Upper lobe of left lung (tissue), 6 donors: ENCODE results near the gene RYR1. TPM values are rescaled to one million over a fixed set of nuclear protein-coding genes. Genes with fewer than 3 reads are reported as not detected.

Experiments
- ATAC-seq, 2 donors: fragments of 200-7000 bp; cut with Tn5 transposase; one replicate each; pipeline ENCODE4 v1.9.1; 2022; ENCODE audit warnings: mild to moderate bottlenecking in 2 of 2, moderate library complexity in 2 of 2; ENCODE audit not compliant: low FRiP score in 2 of 2
- DNase-seq, 2 donors: peaks; one replicate each; pipeline ENCODE4 v3.0.0-alpha.2; 2019 to 2020
- H3K27ac ChIP-seq, 4 donors: fragments of 200-600 bp; sonication (generic); one replicate each; pipeline ENCODE4 v1.5.1; 2016 to 2019
- H3K27me3 ChIP-seq, 4 donors: fragments of 200-600 bp; sonication (generic); one replicate each; pipeline ENCODE4 v1.5.1; 2017 to 2019
- H3K36me3 ChIP-seq, 4 donors: fragments of 200-600 bp; sonication (generic); one replicate each; pipeline ENCODE4 v1.5.1; 2016 to 2019
- H3K4me1 ChIP-seq, 4 donors: fragments of 200-600 bp; sonication (generic); one replicate each; pipeline ENCODE4 v1.5.1; 2018 to 2019
- H3K4me3 ChIP-seq, 4 donors: fragments of 200-600 bp; sonication (generic); one replicate each; pipeline ENCODE4 v1.5.1; 2017 to 2019; ENCODE audit warnings: mild to moderate bottlenecking in 2 of 4, moderate library complexity in 1 of 4
- H3K9me3 ChIP-seq, 4 donors: fragments of 200-600 bp; sonication (generic); one replicate each; pipeline ENCODE4 v1.5.1; 2018 to 2019
- CTCF ChIP-seq, 6 experiments: fragments of 450-650 bp in 4 of 6; fragments of 200-600 bp in 2 of 6; sonication (generic) in 2 of 6; IDR thresholded peaks; one replicate each; pipeline ENCODE4 v1.5.1; 2016 to 2019; ENCODE audit warnings: antibody characterized with exemption in 6 of 6
- EP300 ChIP-seq, 4 donors: sonication (generic); formaldehyde crosslinking; IDR thresholded peaks; one replicate each; pipeline ENCODE4 v1.5.1; 2017; ENCODE audit warnings: antibody characterized with exemption in 4 of 4, control low read depth in 2 of 4
- POLR2A ChIP-seq, 4 donors: fragments of 450-650 bp; IDR thresholded peaks; one replicate each; pipeline ENCODE4 v1.5.1; 2016 to 2017; ENCODE audit warnings: antibody characterized with exemption in 4 of 4, mild to moderate bottlenecking in 2 of 4
- POLR2AphosphoS5 ChIP-seq, 2 donors: sonication (generic); formaldehyde crosslinking; IDR thresholded peaks; one replicate each; pipeline ENCODE4 v1.5.1; 2017; ENCODE audit warnings: antibody characterized with exemption in 2 of 2
- WGBS, 2 donors: methylation state at CpG; one replicate each; pipeline ENCODE4 v1.1.5; 2017 to 2018; 5-methylcytosine and 5-hydroxymethylcytosine counted together
- total RNA-seq, 6 donors: library from RNA; depleted of rRNA in 4 of 6; stranded (reverse); fragments of >200 nt in 4 of 6; gene quantifications; one replicate each; pipeline versions ENCODE4 v1.1.0 to v1.2.1, GENCODE V29; 2016 to 2021
- donor health status: DM: no; HTN: no; CAD: no; lungs with moderate emphysema.
- donor health status: DM: no; HTN: yes; CAD: no; lungs with severe emphysema.

Gene RYR1
- total RNA-seq, 6 donors from 2014 or later = 1.1 to 22.0 (median 5.5) TPM

- H3K9me3 ChIP-seq = no peaks in the 10 kb centered on the region
- 94 to 95% methylated on average over 6 of the region's 6 CpGs for WGBS, 2 donors
- no peak for ATAC-seq
Observed at GRCh38 chr19:38486731-38487336, 53.3 kb downstream of the RYR1 start.

GRCh38 chr19:38488096-38488495, 54.6 kb downstream of the RYR1 start:
- ATAC-seq = no peak
- Histone ChIP-seq H3K36me3 (no peaks in the 10 kb centered on the region), H3K4me3 (no peak overlapping the region), H3K27me3 (no peaks in the 10 kb centered on the region), H3K4me1 (no peaks in the 10 kb centered on the region), H3K9me3 (no peaks in the 10 kb centered on the region), H3K27ac (no peak overlapping the region)
- 89 to 92% methylated on average over 3 of the region's 3 CpGs for WGBS, 2 donors
- TF ChIP-seq EP300 (IDR thresholded peaks at IDR 0.05) (no peak), CTCF (IDR thresholded peaks at IDR 0.05) (no peak), POLR2A (IDR thresholded peaks at IDR 0.05) (no peak), POLR2AphosphoS5 (IDR thresholded peaks at IDR 0.05) (no peak)
- DNase-seq = no peak

More at GRCh38 chr19:38486731-38487336, 53.3 kb downstream of the RYR1 start:
- Histone ChIP-seq H3K27me3 (no peaks in the 10 kb centered on the region), H3K27ac (no peak overlapping the region), H3K4me3 (no peak overlapping the region), H3K36me3 (no peaks in the 10 kb centered on the region), H3K4me1 (no peaks in the 10 kb centered on the region)
- TF ChIP-seq EP300 (IDR thresholded peaks at IDR 0.05) (no peak), POLR2A (IDR thresholded peaks at IDR 0.05) (no peak)
- DNase-seq = no peak

- Histone ChIP-seq H3K36me3 (no peaks in the 10 kb centered on the region), H3K9me3 (no peaks in the 10 kb centered on the region), H3K4me3 (no peak overlapping the region), H3K27me3 (no peaks in the 10 kb centered on the region), H3K4me1 (no peaks in the 10 kb centered on the region), H3K27ac (no peak overlapping the region)
- TF ChIP-seq CTCF (IDR thresholded peaks at IDR 0.05) (no peak), POLR2A (IDR thresholded peaks at IDR 0.05) (no peak), POLR2AphosphoS5 (IDR thresholded peaks at IDR 0.05) (no peak), EP300 (IDR thresholded peaks at IDR 0.05) (no peak)
- no peak for DNase-seq
- 73 to 83% methylated on average over 9 of the region's 9 CpGs for WGBS, 2 donors
- no peak for ATAC-seq
Observed at GRCh38 chr19:38488776-38489481, 55.4 kb downstream of the RYR1 start.

GRCh38 chr19:38490861-38491260, 57.4 kb downstream of the RYR1 start:
- Histone ChIP-seq H3K36me3 (no peaks in the 10 kb centered on the region), H3K27ac (no peak overlapping the region), H3K4me1 (no peaks in the 10 kb centered on the region), H3K9me3 (no peaks in the 10 kb centered on the region), H3K4me3 (no peak overlapping the region), H3K27me3 (no peaks in the 10 kb centered on the region)
- ATAC-seq = no peak
- 94 to 95% methylated on average over 2 of the region's 2 CpGs for WGBS, 2 donors
- TF ChIP-seq POLR2A (IDR thresholded peaks at IDR 0.05) (no peak), POLR2AphosphoS5 (IDR thresholded peaks at IDR 0.05) (no peak), EP300 (IDR thresholded peaks at IDR 0.05) (no peak), CTCF (IDR thresholded peaks at IDR 0.05) (no peak)
- no peak for DNase-seq

GRCh38 chr19:38492181-38492813, 58.8 kb downstream of the RYR1 start:
- no peaks in the 10 kb centered on the region for H3K9me3 ChIP-seq
- 62 to 68% methylated on average over 9 of the region's 9 CpGs for WGBS, 2 donors
- no peak for TF ChIP-seq POLR2A (IDR thresholded peaks at IDR 0.05)
- no peak for TF ChIP-seq POLR2AphosphoS5 (IDR thresholded peaks at IDR 0.05)

More at GRCh38 chr19:38492181-38492813, 58.8 kb downstream of the RYR1 start:
- DNase-seq = no peak
- no peak for ATAC-seq
- Histone ChIP-seq H3K27ac (no peak overlapping the region), H3K4me3 (no peak overlapping the region), H3K4me1 (no peaks in the 10 kb centered on the region), H3K27me3 (no peaks in the 10 kb centered on the region), H3K36me3 (no peaks in the 10 kb centered on the region)
